HG03558 (cell line): Measurements from ENCODE around the gene RIN1.
"Not testable (repeated sequence)": the region's sequence is repeated elsewhere in the genome, so short reads cannot be mapped to it uniquely, and the experiment has no call there.

Source experiments
- ATAC-seq: cut with Tn5 transposase; IDR thresholded peaks from one replicate; pipeline ENCODE4 v1.9.1; 2021; ENCODE audit warnings: moderate number of reproducible peaks; ENCODE audit not compliant: unreplicated experiment; ENCODE audit errors: extremely low read depth

RIN1 gene

GRCh38 chr11:66360406-66361073, 24.3 kb upstream of the RIN1 start:
- no peak for ATAC-seq

GRCh38 chr11:66359662-66360087, 23.4 kb upstream of the RIN1 start:
- ATAC-seq: no peak

GRCh38 chr11:66350560-66351235, 14.5 kb upstream of the RIN1 start:
- not testable (repeated sequence) for ATAC-seq

GRCh38 chr11:66349084-66349386, 12.8 kb upstream of the RIN1 start:
- ATAC-seq: no peak

GRCh38 chr11:66347425-66348276, 11.4 kb upstream of the RIN1 start, which contains the start of gene B4GAT1:
Gene B4GAT1, minus strand, starts transcription at chr11:66347629. Its CDS starts 84 bp downstream, at chr11:66347545.
- ATAC-seq: no peak

GRCh38 chr11:66346476-66347424, 10.5 kb upstream of the RIN1 start:
- no peak for ATAC-seq

GRCh38 chr11:66345316-66345649, 9.0 kb upstream of the RIN1 start:
- no peak for ATAC-seq

- ATAC-seq: no peak
Measured at GRCh38 chr11:66344550-66345315, 8.5 kb upstream of the RIN1 start, which contains the start of gene BRMS1. Gene BRMS1, minus strand, starts transcription at chr11:66345104. Its CDS starts 2,870 bp downstream, at chr11:66342234.

GRCh38 chr11:66343176-66343575, 6.9 kb upstream of the RIN1 start:
- no peak for ATAC-seq

GRCh38 chr11:66341502-66342126, 5.4 kb upstream of the RIN1 start:
- ATAC-seq: no peak

- no peak for ATAC-seq
Measured at GRCh38 chr11:66340596-66341501, 4.6 kb upstream of the RIN1 start.

GRCh38 chr11:66339686-66340483, 3.7 kb upstream of the RIN1 start:
- ATAC-seq: no peak

- ATAC-seq: no peak
Measured at GRCh38 chr11:66339162-66339675, 3.0 kb upstream of the RIN1 start.

- ATAC-seq: no peak
Measured at GRCh38 chr11:66338276-66339161, 2.3 kb upstream of the RIN1 start.

- ATAC-seq: no peak
Measured at GRCh38 chr11:66337103-66337899, 1.1 kb upstream of the RIN1 start.
